Psoas muscle (tissue), 8 donors: ENCODE measurements around the gene TOMM6. TPM values are rescaled to one million over a fixed set of nuclear protein-coding genes. Genes with fewer than 3 reads are reported as not detected.

Experiments used
- ATAC-seq, 4 donors: fragments of 200-7000 bp; cut with Tn5 transposase; one replicate each; pipeline ENCODE4 v1.9.1; 2020; ENCODE audit warnings: moderate library complexity in 3 of 4, mild to moderate bottlenecking in 2 of 4
- DNase-seq, 2 donors: peaks; one replicate each; pipeline ENCODE4 v3.0.0-alpha.2; 2020
- H3K27ac ChIP-seq: fragments of 200-600 bp; one replicate; pipeline ENCODE4 v1.8.0; 2022
- H3K27me3 ChIP-seq, 3 donors: fragments of 200-600 bp in 1 of 3; one replicate each; pipeline versions ENCODE4 v1.6.1 to v1.8.0; 2013 to 2022; ENCODE audit warnings: low read length in 2 of 3, mild to moderate bottlenecking in 2 of 3, moderate library complexity in 1 of 3; ENCODE audit not compliant: insufficient read depth in 3 of 3
- H3K36me3 ChIP-seq, 2 donors: fragments of 200-600 bp in 1 of 2; one replicate each; pipeline versions ENCODE4 v1.6.1 to v1.8.0; 2013 to 2022; ENCODE audit warnings: low read depth in 1 of 2, mild to moderate bottlenecking in 1 of 2, moderate library complexity in 1 of 2; ENCODE audit not compliant: insufficient read depth in 1 of 2
- H3K4me1 ChIP-seq: fragments of 200-600 bp; one replicate; pipeline ENCODE4 v1.8.0; 2022
- H3K4me3 ChIP-seq: fragments of 200-600 bp; one replicate; pipeline ENCODE4 v1.8.0; 2022; ENCODE audit warnings: mild to moderate bottlenecking
- H3K9me3 ChIP-seq: fragments of 200-600 bp; one replicate; pipeline ENCODE4 v1.8.0; 2022
- CTCF ChIP-seq: fragments of 200-600 bp; IDR thresholded peaks from one replicate; pipeline ENCODE4 v1.8.0; 2022; ENCODE audit warnings: antibody characterized with exemption
- WGBS, 3 donors: extraction: QIAGEN DNeasy Blood & Tissue Kit; methylation state at CpG; one replicate each; pipeline versions ENCODE4 v1.1.6 to v1.1.7; 2013; 5-methylcytosine and 5-hydroxymethylcytosine counted together
- intact Hi-C, 2 donors: fragments of 100-400 bp; cut with DNase I; formaldehyde crosslinking; loops; one replicate each; pipeline versions ENCODE4 v1.11.0 to v1.14.2; 2022
- polyA plus RNA-seq, 3 donors: library from polyadenylated mRNA; stranded (reverse); fragments of 200-250 nt; gene quantifications; one replicate each; pipeline ENCODE4 v1.2.3, GENCODE V29; 2013
- total RNA-seq, 4 donors: library from RNA; stranded (reverse); fragmentation: NEBNext Ultra II Directional in 2 of 4; extraction: Animal tissue kit (Norgen Biotek cat#: 25700) in 2 of 4; gene quantifications; one replicate each; pipeline versions ENCODE4 v1.2.1 to v1.2.4, GENCODE V29; 2021 to 2023
- donor health status: healthy with polysubstance abuse.
- donor health status: DM: no; HTN: no; CAD: no; lungs with moderate emphysema.
- donor health status: Bipolar disorder and iron deficiency.
- donor health status: healthy.
- donor health status: DM: yes; HTN: yes; CAD: no.
- donor health status: DM: no; HTN: no; CAD: no.
- donor health status: DM: no; HTN: no; CAD: no.
- donor health status: DM: yes; HTN: yes; CAD: no.

TOMM6 gene
- total and polyA plus RNA-seq, 7 donors, result 156 to 403 (median 181) TPM

GRCh38 chr6:41771058-41771983 lies 16.2 kb upstream of the TOMM6 start:
- Histone ChIP-seq H3K27me3 (no peaks in the 10 kb centered on the region), H3K4me1 (no peaks in the 10 kb centered on the region), H3K36me3 (peaks cover 11 to 65% of the 10 kb centered on the region in 2 donors), H3K27ac (no peak overlapping the region), H3K9me3 (no peaks in the 10 kb centered on the region), H3K4me3 (no peak overlapping the region)
- DNase-seq (no peak), ATAC-seq (no peak)
- WGBS, 3 donors, result 87 to 90% (median 89%) methylated on average over 29 of the region's 29 CpGs
- intact Hi-C loops, result loop anchor here in 1 of 2 donors (10.0 kb wide), 1 partner anchor 67 kb away; no protein-coding TSS in a partner anchor
- no peak for TF ChIP-seq CTCF

- DNase-seq (no peak), ATAC-seq (no peak)
- intact Hi-C loops, result loop anchor here (5.0 to 10.0 kb wide), 4 partner anchors 38 to 408 kb away; partner anchors contain the start of gene TFEB (in 1 of the 2)
- no peaks in the 10 kb centered on the region for H3K27me3 ChIP-seq
- TF ChIP-seq CTCF, result no peak
- no peak overlapping the region for H3K27ac ChIP-seq
- H3K4me1 ChIP-seq, result peaks cover 7% of the 10 kb centered on the region
- peaks cover 11 to 66% of the 10 kb centered on the region in 2 donors for H3K36me3 ChIP-seq
- no peak overlapping the region for H3K4me3 ChIP-seq
- H3K9me3 ChIP-seq, result no peaks in the 10 kb centered on the region
- WGBS, 3 donors, result 79 to 98% (median 90%) methylated on average over 3 of the region's 3 CpGs
Observed at GRCh38 chr6:41774841-41775240, 12.7 kb upstream of the TOMM6 start.

- Histone ChIP-seq H3K36me3 (peaks cover 11 to 60% of the 10 kb centered on the region in 2 donors), H3K4me1 (peaks cover 7% of the 10 kb centered on the region), H3K27ac (no peak overlapping the region), H3K4me3 (no peak overlapping the region), H3K27me3 (no peaks in the 10 kb centered on the region), H3K9me3 (no peaks in the 10 kb centered on the region)
- intact Hi-C loops, result loop anchor here (5.0 to 10.0 kb wide), 4 partner anchors 38 to 408 kb away; partner anchors contain the start of gene TFEB (in 1 of the 2)
- no peak for TF ChIP-seq CTCF
- WGBS, 3 donors, result 92 to 96% (median 93%) methylated on average over 13 of the region's 13 CpGs
- ATAC-seq (no peak), DNase-seq (no peak)
Observed at GRCh38 chr6:41775293-41775882, 12.1 kb upstream of the TOMM6 start.

GRCh38 chr6:41777551-41778285 lies 9.8 kb upstream of the TOMM6 start:
- Histone ChIP-seq H3K4me1 (peaks cover 10% of the 10 kb centered on the region), H3K36me3 (peaks cover 6 to 38% of the 10 kb centered on the region in 2 donors), H3K27me3 (no peaks in the 10 kb centered on the region), H3K4me3 (no peak overlapping the region), H3K27ac (no peak overlapping the region), H3K9me3 (no peaks in the 10 kb centered on the region)
- DNase-seq, result no peak
- intact Hi-C loops, result loop anchor here (2.0 to 10.0 kb wide), 6 partner anchors 40 to 410 kb away; partner anchors contain the start of gene TFEB (in 1 of the 2)
- WGBS, 3 donors, result 84 to 88% (median 86%) methylated on average over 5 of the region's 5 CpGs
- no peak for TF ChIP-seq CTCF
- ATAC-seq, result no peak
